Bronchial epithelial cell (primary cell): ENCODE results near the gene GRIK4. TPM values are rescaled to one million over a fixed set of nuclear protein-coding genes. Genes with fewer than 3 reads are reported as not detected.

Experiments
- DNase-seq: peaks from one replicate; pipeline ENCODE4 v3.0.0-alpha.2; 2010; ENCODE audit warnings: low read depth
- FAIRE-seq: peaks from 2 replicates; lab custom pipeline; 2011; peaks lifted over from hg19 to GRCh38; lab: Jason Lieb, UNC
- H3K27me3 ChIP-seq: 2 replicates; pipeline ENCODE4 v1.5.1; 2011; ENCODE audit warnings: low read length; ENCODE audit not compliant: control insufficient read depth, insufficient read depth
- H3K36me3 ChIP-seq: 2 replicates; pipeline ENCODE4 v1.5.1; 2011; ENCODE audit warnings: low read length; ENCODE audit not compliant: control insufficient read depth, insufficient read depth
- H3K4me3 ChIP-seq: 2 replicates; pipeline ENCODE4 v1.5.1; 2011; ENCODE audit warnings: mild to moderate bottlenecking, low read depth, low read length, control low read depth
- CTCF ChIP-seq: IDR thresholded peaks from 2 replicates; pipeline ENCODE4 v1.5.1; 2011; ENCODE audit warnings: mild to moderate bottlenecking, moderate library complexity, low read length, control low read depth, inconsistent platforms; ENCODE audit not compliant: insufficient read depth, severe bottlenecking
- total RNA-seq: library from RNA; depleted of rRNA; stranded (reverse); fragments of >200 nt; gene quantifications from 2 replicates; pipeline ENCODE4 v1.2.1, GENCODE V29; 2014

Gene GRIK4
- total RNA-seq, 1 donor from 2014 or later = not detected

GRCh38 chr11:120597250-120598215, 86.0 kb downstream of the GRIK4 start:
- no peak for FAIRE-seq
- TF ChIP-seq CTCF = no peak

GRCh38 chr11:120598517-120599257, 87.1 kb downstream of the GRIK4 start:
- FAIRE-seq (no peak), DNase-seq (no peak)
- TF ChIP-seq CTCF = no peak
- Histone ChIP-seq H3K36me3 (no peaks in the 10 kb centered on the region), H3K4me3 (no peak overlapping the region), H3K27me3 (no peaks in the 10 kb centered on the region)

More at GRCh38 chr11:120597250-120598215, 86.0 kb downstream of the GRIK4 start:
- Histone ChIP-seq H3K4me3 (no peak overlapping the region), H3K36me3 (no peaks in the 10 kb centered on the region), H3K27me3 (no peaks in the 10 kb centered on the region)
- no peak for DNase-seq

- no peak for TF ChIP-seq CTCF
- Histone ChIP-seq H3K27me3 (no peaks in the 10 kb centered on the region), H3K4me3 (no peak overlapping the region), H3K36me3 (no peaks in the 10 kb centered on the region)
- FAIRE-seq = no peak
- DNase-seq = no peak
These were observed 88.4 kb downstream of the GRIK4 start for GRCh38 chr11:120599816-120600420.

- no peak for TF ChIP-seq CTCF
- H3K36me3 ChIP-seq = no peaks in the 10 kb centered on the region
- H3K4me3 ChIP-seq = no peak overlapping the region
- DNase-seq = peak; percentile 6
- FAIRE-seq = no peak
- no peaks in the 10 kb centered on the region for H3K27me3 ChIP-seq
These were observed 90.0 kb downstream of the GRIK4 start for GRCh38 chr11:120601536-120601935.

- Histone ChIP-seq H3K27me3 (no peaks in the 10 kb centered on the region), H3K4me3 (no peak overlapping the region), H3K36me3 (no peaks in the 10 kb centered on the region)
- no peak for TF ChIP-seq CTCF
- peak; percentile 28 for FAIRE-seq
- DNase-seq = no peak
These were observed 91.5 kb downstream of the GRIK4 start for GRCh38 chr11:120603071-120603470.
